Esophagus muscularis mucosa (tissue), 4 donors: ENCODE data around the gene TPM4.

ENCODE experiments used
- CTCF ChIP-seq, 3 experiments: fragments of 200-600 bp in 2 of 3; fragments of 450-650 bp in 1 of 3; sonication (generic) in 2 of 3; IDR thresholded peaks; one replicate each; pipeline ENCODE4 v1.5.1; 2017 to 2019; ENCODE audit warnings: antibody characterized with exemption in 3 of 3, mild to moderate bottlenecking in 2 of 3, moderate library complexity in 1 of 3
- EP300 ChIP-seq: sonication (generic); formaldehyde crosslinking; IDR thresholded peaks from one replicate; pipeline ENCODE4 v1.6.1; 2017; ENCODE audit warnings: antibody characterized with exemption
- POLR2A ChIP-seq: fragments of 450-650 bp; IDR thresholded peaks from one replicate; pipeline ENCODE4 v1.6.1; 2017; ENCODE audit warnings: antibody characterized with exemption, moderate library complexity, mild to moderate bottlenecking, low read depth

- no peak for TF ChIP-seq CTCF (IDR thresholded peaks at IDR 0.05)
- peak; percentile 10 for TF ChIP-seq POLR2A
- TF ChIP-seq EP300 = peak; percentile 31
Observed at GRCh38 chr19:16078759-16079707, 2.7 kb downstream of the TPM4 start.
